Pancreas (tissue), 10 donors: ENCODE results near the gene RERE. TPM values are rescaled to one million over a fixed set of nuclear protein-coding genes. Genes with fewer than 3 reads are reported as not detected.
A peak's percentile ranks its signal among the peaks of the same experiment; 100 is the strongest.

Experiments
- ATAC-seq, 4 donors: fragments of 200-7000 bp; cut with Tn5 transposase; one replicate each; pipeline versions ENCODE4 v1.8.0 to v1.9.1; 2020; ENCODE audit warnings: mild to moderate bottlenecking in 4 of 4, moderate library complexity in 4 of 4
- DNase-seq, 6 donors: peaks; one replicate each; pipeline ENCODE4 v3.0.0-alpha.2; 2020
- FAIRE-seq: peaks from 2 replicates; lab custom pipeline; 2012; peaks lifted over from hg19 to GRCh38; lab: Jason Lieb, UNC
- H3K27ac ChIP-seq, 4 donors: fragments of 200-600 bp; sonication (generic); 1 replicate in 3 of 4; 2 replicates in 1 of 4; pipeline versions ENCODE4 v1.5.0 to v1.8.0; 2020
- H3K27me3 ChIP-seq, 4 donors: fragments of 200-600 bp; one replicate each; pipeline ENCODE4 v1.8.0; 2021
- H3K36me3 ChIP-seq, 3 donors: fragments of 200-600 bp; sonication (generic) in 1 of 3; one replicate each; pipeline versions ENCODE4 v1.5.0 to v1.8.0; 2020 to 2021
- H3K4me1 ChIP-seq, 3 donors: fragments of 200-600 bp; one replicate each; pipeline ENCODE4 v1.8.0; 2021
- H3K4me3 ChIP-seq, 4 donors: fragments of 200-600 bp; sonication (generic) in 2 of 4; one replicate each; pipeline versions ENCODE4 v1.5.0 to v1.8.0; 2020 to 2021
- H3K9me3 ChIP-seq, 4 donors: fragments of 200-600 bp; one replicate each; pipeline ENCODE4 v1.8.0; 2021
- WGBS, 2 donors: extraction: QIAGEN DNeasy Blood & Tissue Kit; methylation state at CpG; one replicate each; pipeline ENCODE4 v1.1.7; 2013; 5-methylcytosine and 5-hydroxymethylcytosine counted together
- intact Hi-C, 3 donors: fragments of 100-400 bp; cut with DNase I; formaldehyde crosslinking; loops; one replicate each; pipeline versions ENCODE4 v1.11.1 to v1.14.2; 2022
- polyA plus RNA-seq, 2 donors: library from polyadenylated mRNA; stranded (reverse); fragments of 200-250 nt; gene quantifications; one replicate each; pipeline ENCODE4 v1.2.3, GENCODE V29; 2013
- total RNA-seq, 6 donors: library from RNA; stranded (reverse); fragmentation: NEBNext Ultra II Directional in 4 of 6; extraction: Animal tissue kit (Norgen Biotek cat#: 25700) in 4 of 6; gene quantifications; one replicate each; pipeline versions ENCODE4 v1.2.1 to v1.2.4, GENCODE V29; 2021 to 2023
- TF ChIP-seq, protein P1 (sequence below), 4 donors: fragments of 200-600 bp; sonication (generic) in 3 of 4; IDR thresholded peaks; one replicate each; pipeline versions ENCODE4 v1.5.0 to v1.8.0; 2021; ENCODE audit warnings: antibody characterized with exemption in 4 of 4
- donor health status: healthy with polysubstance abuse.
- donor health status: DM: no; HTN: no; CAD: no; lungs with moderate emphysema.
- donor health status: DM: no; HTN: no; CAD: no.
- donor health status: control.
- donor health status: control.
- donor health status: Bipolar disorder and iron deficiency.
- donor health status: DM: yes; HTN: yes; CAD: no.
- donor health status: DM: no; HTN: no; CAD: no.
- donor health status: DM: no; HTN: no; CAD: no.
- donor health status: DM: yes; HTN: yes; CAD: no.

Gene RERE
- total and polyA plus RNA-seq, 8 donors = 27.0 to 76.7 (median 50.7) TPM

DNA sequence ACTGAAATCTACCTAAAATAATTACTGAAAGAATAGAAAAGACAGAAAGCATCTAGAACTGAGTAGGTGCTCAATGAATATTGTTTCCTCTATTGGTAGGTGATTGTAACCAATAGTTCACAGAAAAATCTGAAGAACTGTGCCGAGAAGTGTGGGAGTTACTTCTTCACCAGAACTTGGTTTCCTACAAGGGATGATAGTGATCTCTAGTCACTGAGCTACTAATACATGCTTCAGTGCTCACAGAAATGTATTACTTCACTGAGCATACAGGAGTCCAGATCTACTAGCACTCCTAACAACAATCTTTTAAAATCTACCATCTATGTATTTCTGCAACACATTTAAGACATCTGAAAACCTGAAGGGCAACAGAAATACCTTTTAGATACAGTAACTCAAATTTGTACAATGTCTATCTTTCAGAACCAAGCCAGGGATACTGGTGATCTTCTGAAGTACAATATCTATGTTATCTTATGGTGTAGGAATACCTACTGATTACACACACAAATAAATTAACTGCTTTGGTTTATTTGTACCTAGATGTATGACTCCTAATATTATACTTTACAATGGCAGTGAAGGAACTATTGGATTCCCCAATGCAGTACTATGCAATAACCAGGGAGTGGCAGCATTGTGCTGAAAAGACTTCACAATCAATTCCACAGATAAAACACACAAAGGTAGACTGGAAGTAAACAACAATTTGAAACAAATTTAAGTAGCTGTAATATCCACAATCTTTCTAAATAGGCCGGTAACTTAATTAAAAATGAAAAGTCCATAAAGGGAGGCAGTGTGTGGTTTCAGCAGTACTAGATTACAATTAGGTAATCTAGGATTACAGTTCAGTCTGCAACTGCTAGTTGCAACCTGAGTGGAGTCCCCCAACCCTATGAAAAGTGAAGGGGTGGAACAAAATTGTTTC, 256.6 kb downstream of the RERE start:
- H3K9me3 ChIP-seq = no peaks in the 10 kb centered on the region
- 17 to 28% methylated on average over 2 of the region's 2 CpGs for WGBS, 2 donors
- H3K4me3 ChIP-seq = no peak overlapping the region
- peak; percentile 79 to 91 (median 89) for ATAC-seq
- no peaks in the 10 kb centered on the region for H3K36me3 ChIP-seq
- DNase-seq = peak in 1 of 6 donors; percentile 15
- intact Hi-C loops = loop anchor here in 1 of 3 donors (5.0 kb wide), 1 partner anchor 166 kb away; no protein-coding TSS in a partner anchor
- no peaks in the 10 kb centered on the region for H3K27me3 ChIP-seq
- H3K27ac ChIP-seq = no peak overlapping the region
- peak; percentile 43 for FAIRE-seq
- peaks cover 11 to 22% (median 18%) of the 10 kb centered on the region in 3 donors for H3K4me1 ChIP-seq
- TF ChIP-seq, protein P1, sequence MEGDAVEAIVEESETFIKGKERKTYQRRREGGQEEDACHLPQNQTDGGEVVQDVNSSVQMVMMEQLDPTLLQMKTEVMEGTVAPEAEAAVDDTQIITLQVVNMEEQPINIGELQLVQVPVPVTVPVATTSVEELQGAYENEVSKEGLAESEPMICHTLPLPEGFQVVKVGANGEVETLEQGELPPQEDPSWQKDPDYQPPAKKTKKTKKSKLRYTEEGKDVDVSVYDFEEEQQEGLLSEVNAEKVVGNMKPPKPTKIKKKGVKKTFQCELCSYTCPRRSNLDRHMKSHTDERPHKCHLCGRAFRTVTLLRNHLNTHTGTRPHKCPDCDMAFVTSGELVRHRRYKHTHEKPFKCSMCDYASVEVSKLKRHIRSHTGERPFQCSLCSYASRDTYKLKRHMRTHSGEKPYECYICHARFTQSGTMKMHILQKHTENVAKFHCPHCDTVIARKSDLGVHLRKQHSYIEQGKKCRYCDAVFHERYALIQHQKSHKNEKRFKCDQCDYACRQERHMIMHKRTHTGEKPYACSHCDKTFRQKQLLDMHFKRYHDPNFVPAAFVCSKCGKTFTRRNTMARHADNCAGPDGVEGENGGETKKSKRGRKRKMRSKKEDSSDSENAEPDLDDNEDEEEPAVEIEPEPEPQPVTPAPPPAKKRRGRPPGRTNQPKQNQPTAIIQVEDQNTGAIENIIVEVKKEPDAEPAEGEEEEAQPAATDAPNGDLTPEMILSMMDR (IDR thresholded peaks at IDR 0.05) = peak; percentile 46 to 91 (median 80)

DNA sequence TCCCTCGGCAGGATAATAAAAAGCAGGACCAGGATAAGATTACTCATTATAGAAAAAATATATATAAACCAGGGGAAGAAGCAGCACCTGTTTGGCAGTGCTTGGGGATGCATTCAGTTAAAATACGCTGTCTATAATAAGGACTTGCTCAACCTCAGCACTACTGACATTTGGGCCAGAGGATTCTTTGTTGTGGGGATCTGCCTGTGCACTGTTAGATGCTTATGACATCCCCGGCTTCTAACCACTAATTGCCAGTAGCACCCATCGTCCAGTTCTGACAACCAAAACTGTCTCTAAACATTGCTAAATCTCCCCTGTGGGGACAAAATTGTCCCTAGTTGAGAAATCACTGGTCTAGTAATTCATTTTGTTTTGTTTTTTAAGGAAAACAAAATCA, 257.4 kb downstream of the RERE start:
- H3K4me3 ChIP-seq = no peak overlapping the region
- TF ChIP-seq, protein P1 (IDR thresholded peaks at IDR 0.05) = no peak
- FAIRE-seq = no peak
- H3K36me3 ChIP-seq = no peaks in the 10 kb centered on the region
- H3K9me3 ChIP-seq = no peaks in the 10 kb centered on the region
- intact Hi-C loops = loop anchor here in 1 of 3 donors (5.0 kb wide), 1 partner anchor 167 kb away; no protein-coding TSS in a partner anchor
- peaks cover 11 to 28% (median 18%) of the 10 kb centered on the region in 3 donors for H3K4me1 ChIP-seq
- H3K27me3 ChIP-seq = no peaks in the 10 kb centered on the region
- no peak overlapping the region for H3K27ac ChIP-seq
- 83 to 90% methylated on average over 4 of the region's 4 CpGs for WGBS, 2 donors
- no peak for ATAC-seq
- no peak for DNase-seq

DNA sequence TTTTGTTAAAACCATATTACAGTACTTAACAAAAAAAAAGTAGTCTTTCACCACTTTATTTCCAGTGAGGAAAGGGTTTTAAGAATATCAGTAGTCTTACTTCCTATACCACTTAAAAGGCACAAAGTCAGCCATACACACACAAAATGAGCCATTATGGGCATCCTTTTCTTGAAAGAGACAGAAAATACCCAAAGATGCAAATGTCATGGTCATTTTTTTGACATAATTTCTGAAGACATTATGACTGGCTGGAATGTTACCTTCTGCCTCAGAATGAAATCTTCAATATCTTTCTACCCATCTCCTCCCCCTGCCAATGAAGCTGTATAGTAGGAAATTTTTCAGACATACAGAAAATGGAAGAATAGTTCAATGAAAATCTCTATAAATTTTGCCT, 261.9 kb downstream of the RERE start:
- Histone ChIP-seq H3K9me3 (no peaks in the 10 kb centered on the region), H3K4me1 (peaks cover 5 to 24% (median 24%) of the 10 kb centered on the region in 3 donors), H3K27me3 (no peaks in the 10 kb centered on the region), H3K27ac (peak overlapping the region in 1 of 4 donors; percentile 6), H3K4me3 (no peak overlapping the region), H3K36me3 (no peaks in the 10 kb centered on the region)
- ATAC-seq (no peak), FAIRE-seq (no peak), DNase-seq (no peak)
- TF ChIP-seq, protein P1 (IDR thresholded peaks at IDR 0.05) = no peak
- intact Hi-C loops = loop anchor here in 1 of 3 donors (10.0 kb wide), 1 partner anchor 169 kb away; no protein-coding TSS in a partner anchor

DNA sequence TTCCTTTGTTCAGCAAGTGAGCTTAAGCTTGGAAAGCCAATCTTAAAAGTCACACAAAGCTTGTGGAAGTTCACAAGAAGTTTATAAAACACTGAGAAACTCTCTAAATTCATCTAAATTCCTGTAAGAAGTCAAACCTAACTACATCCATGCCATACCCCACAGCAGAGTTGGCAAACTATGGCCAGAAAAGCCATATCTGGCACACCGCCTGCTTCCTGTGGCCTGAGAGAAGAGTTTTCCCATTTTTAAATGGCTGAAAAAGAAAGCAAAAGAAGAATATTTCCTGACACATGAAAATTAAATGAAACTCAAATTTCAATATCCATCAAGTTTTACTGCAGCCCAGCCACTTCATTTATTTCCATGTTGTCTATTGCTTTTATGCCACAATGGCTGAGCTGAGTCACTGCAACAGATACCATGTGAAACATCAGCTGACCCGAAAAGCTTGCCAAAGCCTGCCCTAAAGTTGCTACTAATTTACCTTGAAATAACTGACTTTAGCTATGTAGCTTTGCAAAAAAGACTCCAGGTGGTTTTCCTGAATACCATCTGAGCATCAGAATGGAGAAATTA, 262.4 kb downstream of the RERE start:
- peak in 3 of 6 donors; percentile 22 to 52 (median 36) for DNase-seq
- H3K4me3 ChIP-seq = no peak overlapping the region
- no peaks in the 10 kb centered on the region for H3K9me3 ChIP-seq
- FAIRE-seq = no peak
- WGBS, 2 donors = 76 to 83% methylated on average over 2 of the region's 2 CpGs
- peak overlapping the region in 1 of 4 donors; percentile 6 for H3K27ac ChIP-seq
- TF ChIP-seq, protein P1 (IDR thresholded peaks at IDR 0.05) = no peak
- no peaks in the 10 kb centered on the region for H3K36me3 ChIP-seq
- H3K4me1 ChIP-seq = peaks cover 5 to 24% (median 24%) of the 10 kb centered on the region in 3 donors
- H3K27me3 ChIP-seq = no peaks in the 10 kb centered on the region
- intact Hi-C loops = loop anchor here in 1 of 3 donors (10.0 kb wide), 1 partner anchor 170 kb away; no protein-coding TSS in a partner anchor
- peak in 3 of 4 donors; percentile 39 to 40 (median 40) for ATAC-seq
